ENCODE results near the gene CES4A.

GRCh38 chr16:67034487-67034886 is 46.1 kb downstream of the CES4A start:
- TF ChIP-seq CTCF (optimal IDR thresholded peaks at IDR 0.05 in 1 of 3, IDR thresholded peaks at IDR 0.05 in 1 of 3, conservative IDR thresholded peaks at IDR 0.05 in 1 of 3; ENCODE audit: extremely low read depth in 1 of 3, insufficient read depth in 2 of 3, low read length in 3 of 3) (no peak), EZH2 (IDR thresholded peaks at IDR 0.05; ENCODE audit: low read length) (no peak)
